Measurements from ENCODE around the gene CD68.

DNA sequence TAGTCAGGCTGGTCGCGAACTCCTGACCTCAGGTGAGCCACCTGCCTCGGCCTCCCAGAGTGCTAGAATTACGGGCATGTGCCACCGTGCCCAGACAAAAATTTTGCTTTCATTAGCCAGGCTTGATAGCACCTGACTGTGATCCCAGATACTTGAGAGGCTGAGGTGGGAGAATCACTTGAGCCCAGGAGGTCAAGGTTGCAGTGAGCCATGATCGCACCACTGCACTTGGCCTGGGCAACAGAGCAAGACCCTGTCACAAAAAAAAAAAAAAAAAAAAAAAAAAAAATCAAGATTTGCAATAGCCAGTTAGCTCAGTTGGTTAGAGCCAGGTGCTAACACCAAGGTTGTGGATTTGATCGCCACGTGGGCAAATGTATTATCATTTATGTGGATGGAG is 41.4 kb downstream of the CD68 start:
- TF ChIP-seq, protein P1, sequence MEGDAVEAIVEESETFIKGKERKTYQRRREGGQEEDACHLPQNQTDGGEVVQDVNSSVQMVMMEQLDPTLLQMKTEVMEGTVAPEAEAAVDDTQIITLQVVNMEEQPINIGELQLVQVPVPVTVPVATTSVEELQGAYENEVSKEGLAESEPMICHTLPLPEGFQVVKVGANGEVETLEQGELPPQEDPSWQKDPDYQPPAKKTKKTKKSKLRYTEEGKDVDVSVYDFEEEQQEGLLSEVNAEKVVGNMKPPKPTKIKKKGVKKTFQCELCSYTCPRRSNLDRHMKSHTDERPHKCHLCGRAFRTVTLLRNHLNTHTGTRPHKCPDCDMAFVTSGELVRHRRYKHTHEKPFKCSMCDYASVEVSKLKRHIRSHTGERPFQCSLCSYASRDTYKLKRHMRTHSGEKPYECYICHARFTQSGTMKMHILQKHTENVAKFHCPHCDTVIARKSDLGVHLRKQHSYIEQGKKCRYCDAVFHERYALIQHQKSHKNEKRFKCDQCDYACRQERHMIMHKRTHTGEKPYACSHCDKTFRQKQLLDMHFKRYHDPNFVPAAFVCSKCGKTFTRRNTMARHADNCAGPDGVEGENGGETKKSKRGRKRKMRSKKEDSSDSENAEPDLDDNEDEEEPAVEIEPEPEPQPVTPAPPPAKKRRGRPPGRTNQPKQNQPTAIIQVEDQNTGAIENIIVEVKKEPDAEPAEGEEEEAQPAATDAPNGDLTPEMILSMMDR (IDR thresholded peaks at IDR 0.05), result no peak
- no peak for TF ChIP-seq POLR2AphosphoS5 (IDR thresholded peaks at IDR 0.05)
- TF ChIP-seq POLR2A (IDR thresholded peaks at IDR 0.05), result no peak

Data from prostate gland (tissue), 2 donors.